HCT116 (cell line): Measurements from ENCODE around the gene KRT36. TPM values are rescaled to one million over a fixed set of nuclear protein-coding genes. Genes with fewer than 3 reads are reported as not detected.

Source experiments
- ATAC-seq: fragments of 200-7000 bp; cut with Tn5 transposase; 2 replicates; pipeline ENCODE4 v1.9.1; 2020; ENCODE audit warnings: mild to moderate bottlenecking, moderate library complexity
- BruUV-seq: library from RNA; stranded (reverse); fragments of 400-500 nt; replicated peaks from 2 replicates; lab custom pipeline; 2021; lab: Mats Ljungman, UMichigan
- CTCF ChIA-PET: fragments of 300-600 bp; sonication (Branson Sonifier 250); formaldehyde crosslinking; loops from one replicate; lab custom pipeline; 2021; ENCODE audit warnings: antibody characterized with exemption; lab: Charles Lee
- POLR2A ChIA-PET: fragments of 300-600, 350-600 bp; sonication (Branson Sonifier 250); formaldehyde crosslinking; loops from one replicate; lab custom pipeline; 2021; ENCODE audit warnings: antibody characterized with exemption; lab: Charles Lee
- RAD21 ChIA-PET, 2 experiments: fragments of 300-600 bp; sonication (Branson Sonifier 250); formaldehyde crosslinking; loops; one replicate each; lab custom pipeline; 2023; ENCODE audit warnings: low total read pairs in 2 of 2; ENCODE audit not compliant: uncharacterized antibody in 2 of 2, unreplicated experiment in 2 of 2, low non-redundant PET in 1 of 2; lab: Charles Lee
- DNase-seq: peaks from one replicate; pipeline ENCODE4 v3.0.0-alpha.2; 2010; ENCODE audit warnings: low read depth, low spot score
- H2AFZ ChIP-seq: fragments of 200-600 bp; shearing (Covaris generic), sonication (generic); 2 replicates; pipeline ENCODE4 v1.6.1; 2017; ENCODE audit warnings: low read depth, mixed run types, mixed read lengths, antibody characterized with exemption, low read length; ENCODE audit not compliant: poor library complexity, severe bottlenecking
- H3K27ac ChIP-seq: 2 replicates; pipeline ENCODE4 v1.5.1; 2012; ENCODE audit warnings: low read depth, low read length
- H3K27me3 ChIP-seq: fragments of 200-600 bp; sonication (generic); 2 replicates; pipeline ENCODE4 v1.6.1; 2016; ENCODE audit warnings: mixed run types, low read length, mixed read lengths; ENCODE audit not compliant: insufficient read depth
- H3K36me3 ChIP-seq, 2 experiments: fragments of 200-500 bp in 1 of 2; fragments of 200-600 bp in 1 of 2; sonication (Bioruptor generic) in 1 of 2; sonication (generic) in 1 of 2; 2 replicates each; pipeline versions ENCODE4 v1.5.1 to v1.6.1; 2014 to 2016; ENCODE audit warnings: low read length in 2 of 2, inconsistent platforms in 1 of 2, mixed read lengths in 1 of 2, mixed run types in 1 of 2; ENCODE audit not compliant: insufficient read depth in 2 of 2, control insufficient read depth in 1 of 2
- H3K4me1 ChIP-seq, 2 experiments: fragments of 200-600 bp in 1 of 2; sonication (generic) in 1 of 2; 2 replicates each; pipeline versions ENCODE4 v1.5.1 to v1.6.1; 2012 to 2017; ENCODE audit warnings: low read length in 2 of 2, inconsistent platforms in 1 of 2, mild to moderate bottlenecking in 1 of 2, mixed read lengths in 1 of 2, mixed run types in 1 of 2, moderate library complexity in 1 of 2; ENCODE audit not compliant: insufficient read depth in 2 of 2, control insufficient read depth in 1 of 2
- H3K4me2 ChIP-seq: fragments of 200-600 bp; sonication (generic); 2 replicates; pipeline ENCODE4 v1.6.1; 2017; ENCODE audit warnings: mixed run types, low read length, mixed read lengths
- H3K4me3 ChIP-seq, 2 experiments: fragments of 200-600 bp in 1 of 2; sonication (generic) in 1 of 2; replicated peaks in 1 of 2; 2 replicates each; pipeline ENCODE4 v1.5.1; 2011 to 2016; ENCODE audit warnings: low read length in 2 of 2, control low read depth in 1 of 2, low read depth in 1 of 2, mild to moderate bottlenecking in 1 of 2, mixed read lengths in 1 of 2, mixed run types in 1 of 2
- H3K79me2 ChIP-seq: fragments of 200-600 bp; sonication (generic); 2 replicates; pipeline ENCODE4 v1.6.1; 2017; ENCODE audit warnings: mild to moderate bottlenecking, mixed run types, low read length, moderate library complexity, mixed read lengths; ENCODE audit not compliant: insufficient read depth
- H3K9ac ChIP-seq: fragments of 200-600 bp; sonication (generic); 2 replicates; pipeline ENCODE4 v1.6.1; 2016; ENCODE audit warnings: low read length, mixed read lengths
- H3K9me2 ChIP-seq: fragments of 200-600 bp; sonication (generic), shearing (Covaris generic); 2 replicates; pipeline ENCODE4 v1.6.1; 2017; ENCODE audit warnings: mixed run types, mild to moderate bottlenecking, moderate library complexity; ENCODE audit not compliant: insufficient read depth
- H3K9me3 ChIP-seq, 2 experiments: fragments of 200-500 bp in 1 of 2; fragments of 200-600 bp in 1 of 2; sonication (Bioruptor generic) in 1 of 2; sonication (generic) in 1 of 2; 2 replicates each; pipeline ENCODE4 v1.6.1; 2014 to 2017; ENCODE audit warnings: low read length in 2 of 2, mixed read lengths in 2 of 2, inconsistent platforms in 1 of 2, low read depth in 1 of 2, mild to moderate bottlenecking in 1 of 2, mixed run types in 1 of 2, moderate library complexity in 1 of 2; ENCODE audit not compliant: control insufficient read depth in 1 of 2, insufficient read depth in 1 of 2
- H4K20me1 ChIP-seq: fragments of 200-600 bp; sonication (generic), shearing (Covaris generic); 2 replicates; pipeline ENCODE4 v1.6.1; 2017; ENCODE audit warnings: mixed run types, mild to moderate bottlenecking, moderate library complexity; ENCODE audit not compliant: insufficient read depth
- CBX3 ChIP-seq: IDR thresholded peaks from 2 replicates; pipeline ENCODE4 v1.6.1; 2012; ENCODE audit warnings: low read depth
- EGR1 ChIP-seq: IDR thresholded peaks from 2 replicates; pipeline ENCODE4 v1.6.1; 2012; ENCODE audit warnings: low read depth
- EZH2 ChIP-seq: fragments of 200-600 bp; sonication (generic); IDR thresholded peaks from 2 replicates; pipeline ENCODE4 v1.6.1; 2017; ENCODE audit warnings: antibody characterized with exemption, mixed run types
- EZH2phosphoT487 ChIP-seq: fragments of 200-600 bp; IDR thresholded peaks from 2 replicates; pipeline ENCODE4 v1.6.1; 2018; ENCODE audit warnings: antibody characterized with exemption, borderline replicate concordance
- FOSL1 ChIP-seq: IDR thresholded peaks from 2 replicates; pipeline ENCODE4 v1.6.1; 2012; ENCODE audit warnings: low read depth
- POLR2A ChIP-seq: IDR thresholded peaks from 2 replicates; pipeline ENCODE4 v1.7.0; 2011; ENCODE audit warnings: borderline replicate concordance; ENCODE audit not compliant: insufficient read depth, insufficient read length; ENCODE audit errors: extremely low read depth
- POLR2AphosphoS5 ChIP-seq: IDR thresholded peaks from 2 replicates; pipeline ENCODE4 v1.6.1; 2011; ENCODE audit warnings: mild to moderate bottlenecking, low read depth, low read length, moderate library complexity
- SIN3A ChIP-seq: IDR thresholded peaks from 2 replicates; pipeline ENCODE4 v1.6.1; 2012; ENCODE audit warnings: low read depth
- SP1 ChIP-seq: IDR thresholded peaks from 2 replicates; pipeline ENCODE4 v1.6.1; 2012; ENCODE audit warnings: low read depth
- SRF ChIP-seq: IDR thresholded peaks from 2 replicates; pipeline ENCODE4 v1.6.1; 2012; ENCODE audit warnings: low read depth
- TCF7L2 ChIP-seq: IDR thresholded peaks from 2 replicates; pipeline ENCODE4 v1.7.0; 2011; ENCODE audit warnings: borderline replicate concordance, inconsistent platforms; ENCODE audit not compliant: insufficient read depth, insufficient read length; ENCODE audit errors: extremely low read depth
- YY1 ChIP-seq: IDR thresholded peaks from 2 replicates; pipeline ENCODE4 v1.6.1; 2011; ENCODE audit warnings: low read length, low read depth, moderate library complexity, mild to moderate bottlenecking; ENCODE audit not compliant: insufficient replicate concordance; ENCODE audit errors: extremely low read depth
- ZFX ChIP-seq: fragments of 450-650 bp; IDR thresholded peaks from 2 replicates; pipeline ENCODE4 v1.6.1; 2017
- intact Hi-C: fragments of 100-400 bp; cut with micrococcal nuclease; formaldehyde crosslinking; loops from 2 replicates; pipeline ENCODE4 v1.10.0; 2022
- total RNA-seq: library from RNA; stranded (reverse); gene quantifications from one replicate; pipeline ENCODE4 v1.2.1, GENCODE V29; 2021; ENCODE audit not compliant: unreplicated experiment
- TF ChIP-seq, protein P1 (sequence below): IDR thresholded peaks from 2 replicates; pipeline ENCODE4 v1.6.1; 2011; ENCODE audit warnings: mild to moderate bottlenecking, low read length, moderate library complexity; ENCODE audit not compliant: insufficient replicate concordance; ENCODE audit errors: extremely low read depth
- TF ChIP-seq, protein P2 (sequence below), 3 experiments: fragments of 200-600 bp in 1 of 3; sonication (generic) in 1 of 3; IDR thresholded peaks in 2 of 3; conservative IDR thresholded peaks in 1 of 3; 2 replicates each; pipeline ENCODE4 v1.5.1; 2012 to 2017; ENCODE audit warnings: low read depth in 2 of 3, low read length in 2 of 3, antibody characterized with exemption in 1 of 3, borderline replicate concordance in 1 of 3, control low read depth in 1 of 3, mild to moderate bottlenecking in 1 of 3, mixed read lengths in 1 of 3, mixed run types in 1 of 3, moderate library complexity in 1 of 3; ENCODE audit not compliant: insufficient read depth in 1 of 3
- TF ChIP-seq, protein P3 (sequence below): IDR thresholded peaks from 2 replicates; pipeline ENCODE4 v1.6.1; 2012

KRT36 gene
- total RNA-seq, 1 experiment from 2014 or later = not detected

DNA sequence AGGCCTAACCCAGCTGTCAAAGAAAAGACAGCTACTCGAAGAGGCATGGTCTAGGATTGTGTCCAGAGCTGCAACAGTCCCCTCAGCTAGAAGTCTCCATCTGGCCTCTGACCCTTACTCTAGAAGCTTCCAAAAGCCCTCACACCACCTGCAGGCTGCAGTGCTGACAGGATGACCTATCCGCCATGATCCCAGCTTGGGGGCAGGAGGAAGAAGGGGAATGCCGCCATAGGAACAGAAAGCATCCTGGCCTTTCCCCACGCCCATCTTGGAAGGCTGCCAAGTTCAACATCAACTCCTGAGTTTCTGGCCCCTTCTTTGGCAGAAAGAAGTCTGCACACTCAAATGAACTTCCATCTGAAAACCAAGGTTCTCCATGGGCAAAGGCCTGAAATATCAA, 3.1 kb upstream of the KRT36 start:
- BruUV-seq = no TSS peak
- intact Hi-C loops = loop anchor here (10.0 kb wide), 1 partner anchor 78 kb away; no protein-coding TSS in a partner anchor
- Histone ChIP-seq H3K9me2 (no peaks in the 10 kb centered on the region), H3K27ac (no peak overlapping the region), H2AFZ (no peak overlapping the region), H3K9me3 (no peaks in the 10 kb centered on the region), H3K4me1 (peaks cover 19 to 54% of the 10 kb centered on the region in 2 experiments), H3K36me3 (no peaks in the 10 kb centered on the region), H3K4me3 (no peak overlapping the region), H4K20me1 (no peaks in the 10 kb centered on the region), H3K4me2 (no peak overlapping the region), H3K9ac (no peak overlapping the region), H3K27me3 (no peaks in the 10 kb centered on the region), H3K79me2 (no peaks in the 10 kb centered on the region)
- ChIA-PET RAD21 (no interaction called here), CTCF (interaction anchor here (1.1 kb wide), 1 partner anchor 171 kb away, joined by 3 read pairs; no protein-coding TSS in a partner anchor), POLR2A (no interaction called here)
- no peak for ATAC-seq
- TF ChIP-seq SP1 (no peak), POLR2AphosphoS5 (no peak), CBX3 (no peak), TCF7L2 (no peak), ZFX (no peak), POLR2A (no peak), EGR1 (no peak), SIN3A (no peak), EZH2 (no peak), SRF (no peak), FOSL1 (no peak), EZH2phosphoT487 (no peak), YY1 (no peak)
- TF ChIP-seq, protein P1, sequence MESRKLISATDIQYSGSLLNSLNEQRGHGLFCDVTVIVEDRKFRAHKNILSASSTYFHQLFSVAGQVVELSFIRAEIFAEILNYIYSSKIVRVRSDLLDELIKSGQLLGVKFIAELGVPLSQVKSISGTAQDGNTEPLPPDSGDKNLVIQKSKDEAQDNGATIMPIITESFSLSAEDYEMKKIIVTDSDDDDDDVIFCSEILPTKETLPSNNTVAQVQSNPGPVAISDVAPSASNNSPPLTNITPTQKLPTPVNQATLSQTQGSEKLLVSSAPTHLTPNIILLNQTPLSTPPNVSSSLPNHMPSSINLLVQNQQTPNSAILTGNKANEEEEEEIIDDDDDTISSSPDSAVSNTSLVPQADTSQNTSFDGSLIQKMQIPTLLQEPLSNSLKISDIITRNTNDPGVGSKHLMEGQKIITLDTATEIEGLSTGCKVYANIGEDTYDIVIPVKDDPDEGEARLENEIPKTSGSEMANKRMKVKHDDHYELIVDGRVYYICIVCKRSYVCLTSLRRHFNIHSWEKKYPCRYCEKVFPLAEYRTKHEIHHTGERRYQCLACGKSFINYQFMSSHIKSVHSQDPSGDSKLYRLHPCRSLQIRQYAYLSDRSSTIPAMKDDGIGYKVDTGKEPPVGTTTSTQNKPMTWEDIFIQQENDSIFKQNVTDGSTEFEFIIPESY = no peak
- TF ChIP-seq, protein P2, sequence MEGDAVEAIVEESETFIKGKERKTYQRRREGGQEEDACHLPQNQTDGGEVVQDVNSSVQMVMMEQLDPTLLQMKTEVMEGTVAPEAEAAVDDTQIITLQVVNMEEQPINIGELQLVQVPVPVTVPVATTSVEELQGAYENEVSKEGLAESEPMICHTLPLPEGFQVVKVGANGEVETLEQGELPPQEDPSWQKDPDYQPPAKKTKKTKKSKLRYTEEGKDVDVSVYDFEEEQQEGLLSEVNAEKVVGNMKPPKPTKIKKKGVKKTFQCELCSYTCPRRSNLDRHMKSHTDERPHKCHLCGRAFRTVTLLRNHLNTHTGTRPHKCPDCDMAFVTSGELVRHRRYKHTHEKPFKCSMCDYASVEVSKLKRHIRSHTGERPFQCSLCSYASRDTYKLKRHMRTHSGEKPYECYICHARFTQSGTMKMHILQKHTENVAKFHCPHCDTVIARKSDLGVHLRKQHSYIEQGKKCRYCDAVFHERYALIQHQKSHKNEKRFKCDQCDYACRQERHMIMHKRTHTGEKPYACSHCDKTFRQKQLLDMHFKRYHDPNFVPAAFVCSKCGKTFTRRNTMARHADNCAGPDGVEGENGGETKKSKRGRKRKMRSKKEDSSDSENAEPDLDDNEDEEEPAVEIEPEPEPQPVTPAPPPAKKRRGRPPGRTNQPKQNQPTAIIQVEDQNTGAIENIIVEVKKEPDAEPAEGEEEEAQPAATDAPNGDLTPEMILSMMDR (IDR thresholded peaks at IDR 0.05 in 2 of 3, conservative IDR thresholded peaks at IDR 0.05 in 1 of 3; ENCODE audit: borderline replicate concordance in 1 of 3, insufficient read depth in 1 of 3, low read depth in 2 of 3, low read length in 2 of 3) = no peak
- TF ChIP-seq, protein P3, sequence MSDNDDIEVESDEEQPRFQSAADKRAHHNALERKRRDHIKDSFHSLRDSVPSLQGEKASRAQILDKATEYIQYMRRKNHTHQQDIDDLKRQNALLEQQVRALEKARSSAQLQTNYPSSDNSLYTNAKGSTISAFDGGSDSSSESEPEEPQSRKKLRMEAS = no peak
- no peak for DNase-seq
